22Rv1 (cell line): Measurements from ENCODE around the gene PRUNE1.

Experiments
- H3K27ac ChIP-seq: fragments of 450-650 bp; 2 replicates; pipeline ENCODE4 v1.5.1; 2017
- CTCF ChIP-seq: fragments of 450-650 bp; IDR thresholded peaks from 2 replicates; pipeline ENCODE4 v1.5.1; 2017; ENCODE audit warnings: mild to moderate bottlenecking
- ZFX ChIP-seq: fragments of 450-650 bp; IDR thresholded peaks from 2 replicates; pipeline ENCODE4 v1.6.1; 2017; ENCODE audit warnings: antibody characterized with exemption, borderline replicate concordance

Gene PRUNE1, protein sequence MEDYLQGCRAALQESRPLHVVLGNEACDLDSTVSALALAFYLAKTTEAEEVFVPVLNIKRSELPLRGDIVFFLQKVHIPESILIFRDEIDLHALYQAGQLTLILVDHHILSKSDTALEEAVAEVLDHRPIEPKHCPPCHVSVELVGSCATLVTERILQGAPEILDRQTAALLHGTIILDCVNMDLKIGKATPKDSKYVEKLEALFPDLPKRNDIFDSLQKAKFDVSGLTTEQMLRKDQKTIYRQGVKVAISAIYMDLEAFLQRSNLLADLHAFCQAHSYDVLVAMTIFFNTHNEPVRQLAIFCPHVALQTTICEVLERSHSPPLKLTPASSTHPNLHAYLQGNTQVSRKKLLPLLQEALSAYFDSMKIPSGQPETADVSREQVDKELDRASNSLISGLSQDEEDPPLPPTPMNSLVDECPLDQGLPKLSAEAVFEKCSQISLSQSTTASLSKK

DNA sequence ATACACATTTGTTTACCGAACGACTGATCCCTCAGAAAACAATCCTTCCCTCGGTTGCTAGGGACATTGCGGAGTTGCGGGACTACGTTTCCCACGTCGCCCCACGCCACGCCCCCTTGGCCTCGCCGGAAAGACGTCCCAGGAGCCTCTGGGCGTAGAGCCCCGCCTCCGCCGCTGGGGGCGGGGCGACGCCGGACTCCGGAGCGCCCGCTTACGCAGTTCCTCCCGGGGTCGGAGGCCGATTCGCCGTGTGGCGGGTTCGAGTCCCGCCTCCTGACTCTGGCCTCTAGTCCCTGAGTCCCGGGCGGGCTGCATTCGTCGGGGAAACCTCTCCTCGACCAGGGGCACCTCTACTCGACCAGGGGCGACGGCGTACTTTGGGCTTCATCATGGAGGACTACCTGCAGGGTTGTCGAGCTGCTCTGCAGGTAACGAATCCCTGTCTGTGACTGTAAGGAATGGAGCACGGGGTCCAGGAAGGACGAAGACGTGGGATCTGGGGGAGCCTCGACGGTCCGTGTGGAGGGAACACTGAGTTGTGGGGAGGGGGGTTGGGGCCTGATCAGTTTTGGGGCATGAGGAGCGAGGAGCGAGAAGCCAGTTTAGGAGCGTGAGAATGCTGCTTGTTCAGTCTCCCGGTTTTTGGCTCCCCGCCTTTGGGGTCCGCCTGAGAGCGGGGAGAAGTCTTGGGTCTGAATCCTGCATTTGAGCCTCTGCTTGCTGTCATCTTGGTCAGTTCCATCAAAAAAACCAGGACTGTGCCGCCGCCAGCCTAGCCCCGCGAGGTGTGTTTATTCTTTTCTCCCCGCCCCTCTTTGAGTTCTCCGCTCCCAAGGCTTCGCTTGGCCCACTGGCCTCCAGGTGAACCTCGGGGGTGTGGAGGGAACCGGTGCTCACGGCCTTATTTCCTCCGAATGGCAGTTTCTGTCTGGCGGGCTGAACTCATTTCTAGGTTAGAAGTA, at the start of gene PRUNE1:
PRUNE1 (plus strand) TSS at position 206 of the 962 bp plus-strand sequence; CDS start at position 390, 184 bp downstream.
- peak within 1 kb of the TSS; percentile 84 for H3K27ac ChIP-seq
- TF ChIP-seq ZFX (no peak), CTCF (no peak)

GRCh38 chr1:150960646-150961045, 47.6 kb upstream of the PRUNE1 start:
- TF ChIP-seq ZFX (no peak), CTCF (no peak)
- no peak overlapping the region for H3K27ac ChIP-seq

DNA sequence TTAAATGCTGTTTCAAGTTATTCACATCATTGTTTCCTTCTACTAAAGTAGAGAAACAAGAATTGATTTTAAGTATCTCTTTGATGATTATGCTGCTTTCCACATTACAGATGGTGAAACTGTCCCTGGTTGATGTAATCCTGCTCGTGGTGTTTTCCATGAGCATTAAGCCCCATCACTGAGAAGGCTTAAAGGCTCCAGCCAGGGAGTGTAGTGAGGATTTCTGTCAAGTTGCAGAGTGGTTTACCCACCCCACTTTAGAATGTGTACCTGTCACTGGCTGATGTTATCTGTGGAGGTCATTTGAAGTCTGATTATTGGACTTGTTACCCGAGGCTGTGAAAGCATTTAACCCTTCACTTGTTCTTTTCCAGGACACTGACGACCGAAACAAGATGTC, 46.5 kb upstream of the PRUNE1 start:
- TF ChIP-seq ZFX: no peak
- no peak for TF ChIP-seq CTCF
- peak overlapping the region; percentile 22; the same call in 1 of the 2 replicates for H3K27ac ChIP-seq

- TF ChIP-seq ZFX (no peak), CTCF (no peak)
- H3K27ac ChIP-seq: peak overlapping the region; percentile 21; the same call in 1 of the 2 replicates
Measured at GRCh38 chr1:150963321-150964163, 44.7 kb upstream of the PRUNE1 start.

GRCh38 chr1:150964164-150964489, 44.1 kb upstream of the PRUNE1 start:
- H3K27ac ChIP-seq: peak overlapping the region; percentile 11; the same call in 1 of the 2 replicates
- TF ChIP-seq ZFX: no peak
- TF ChIP-seq CTCF: no peak

GRCh38 chr1:150965605-150966004, 42.6 kb upstream of the PRUNE1 start:
- H3K27ac ChIP-seq: 0 out of 2 replicates have a peak overlapping the region, but pooled peaks have one; percentile 6
- TF ChIP-seq ZFX: no peak
- TF ChIP-seq CTCF: no peak
